Measurements from ENCODE around the gene RNU6-1.

DNA sequence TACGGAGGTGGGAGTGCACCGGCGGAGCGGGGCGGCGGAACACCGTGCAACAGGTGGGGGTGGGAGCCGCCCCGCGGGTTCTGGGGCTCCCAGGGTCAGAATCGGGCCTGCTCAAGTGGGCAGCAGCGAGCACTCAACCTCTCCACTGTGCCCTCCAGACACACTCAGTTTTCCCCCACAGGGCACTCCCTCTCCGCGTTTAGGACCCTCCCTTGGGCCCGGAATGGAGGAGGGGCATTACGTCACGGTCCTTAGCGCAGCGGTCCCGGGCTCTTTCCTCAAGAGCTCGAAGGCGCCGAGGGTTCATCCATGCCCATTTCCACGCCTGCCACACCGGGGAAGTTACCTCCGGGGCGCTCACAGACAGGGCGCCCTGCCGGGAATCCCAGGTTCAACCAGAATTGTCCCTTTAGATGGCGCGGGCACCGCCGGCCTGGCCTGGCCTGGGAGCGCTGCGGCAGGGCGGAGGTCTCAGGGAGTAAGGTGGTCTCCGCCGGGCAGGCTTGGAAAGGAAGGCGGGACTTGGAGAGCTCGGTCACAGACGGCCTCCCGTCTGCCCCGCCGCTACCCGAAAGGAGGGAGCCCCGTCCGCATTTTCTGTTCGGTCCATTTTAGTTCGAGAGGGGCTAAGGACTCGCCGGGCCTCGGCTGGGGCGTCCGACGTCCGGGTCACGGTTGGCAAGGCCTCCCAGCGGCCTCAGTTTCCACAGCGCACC lies 5.1 kb downstream of the RNU6-1 start:
- TF ChIP-seq, protein P1, sequence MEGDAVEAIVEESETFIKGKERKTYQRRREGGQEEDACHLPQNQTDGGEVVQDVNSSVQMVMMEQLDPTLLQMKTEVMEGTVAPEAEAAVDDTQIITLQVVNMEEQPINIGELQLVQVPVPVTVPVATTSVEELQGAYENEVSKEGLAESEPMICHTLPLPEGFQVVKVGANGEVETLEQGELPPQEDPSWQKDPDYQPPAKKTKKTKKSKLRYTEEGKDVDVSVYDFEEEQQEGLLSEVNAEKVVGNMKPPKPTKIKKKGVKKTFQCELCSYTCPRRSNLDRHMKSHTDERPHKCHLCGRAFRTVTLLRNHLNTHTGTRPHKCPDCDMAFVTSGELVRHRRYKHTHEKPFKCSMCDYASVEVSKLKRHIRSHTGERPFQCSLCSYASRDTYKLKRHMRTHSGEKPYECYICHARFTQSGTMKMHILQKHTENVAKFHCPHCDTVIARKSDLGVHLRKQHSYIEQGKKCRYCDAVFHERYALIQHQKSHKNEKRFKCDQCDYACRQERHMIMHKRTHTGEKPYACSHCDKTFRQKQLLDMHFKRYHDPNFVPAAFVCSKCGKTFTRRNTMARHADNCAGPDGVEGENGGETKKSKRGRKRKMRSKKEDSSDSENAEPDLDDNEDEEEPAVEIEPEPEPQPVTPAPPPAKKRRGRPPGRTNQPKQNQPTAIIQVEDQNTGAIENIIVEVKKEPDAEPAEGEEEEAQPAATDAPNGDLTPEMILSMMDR (IDR thresholded peaks at IDR 0.05) = no peak
- TF ChIP-seq POLR2AphosphoS5 (IDR thresholded peaks at IDR 0.05) (no peak), EP300 (IDR thresholded peaks at IDR 0.05) (no peak)

All from upper lobe of left lung (tissue), 4 donors.